GM21515 (cell line): ENCODE results near the gene MAOB.

Experiments used
- ATAC-seq: cut with Tn5 transposase; IDR thresholded peaks from one replicate; pipeline ENCODE4 v1.9.1; 2021; ENCODE audit not compliant: unreplicated experiment

The MAOB gene

DNA sequence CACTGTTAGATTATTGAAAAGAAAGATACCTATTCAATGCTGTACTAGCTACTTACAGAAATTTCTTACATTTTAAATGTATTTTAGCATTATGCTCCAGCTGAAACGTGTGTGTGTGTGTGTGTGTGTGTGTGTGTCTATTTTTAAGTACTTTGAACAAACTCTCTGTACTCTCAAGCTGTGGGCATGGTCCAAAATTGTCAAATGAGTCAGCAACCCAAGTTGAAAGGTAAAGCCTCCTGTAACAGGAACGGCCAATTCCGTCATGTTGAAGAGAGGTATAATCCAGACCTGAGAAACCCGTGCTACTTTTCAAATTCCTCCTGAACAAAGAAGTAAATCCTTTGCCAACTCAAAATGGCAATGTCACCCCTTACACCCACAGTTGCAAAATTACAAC lies 20.5 kb downstream of the MAOB start:
- no peak for ATAC-seq

DNA sequence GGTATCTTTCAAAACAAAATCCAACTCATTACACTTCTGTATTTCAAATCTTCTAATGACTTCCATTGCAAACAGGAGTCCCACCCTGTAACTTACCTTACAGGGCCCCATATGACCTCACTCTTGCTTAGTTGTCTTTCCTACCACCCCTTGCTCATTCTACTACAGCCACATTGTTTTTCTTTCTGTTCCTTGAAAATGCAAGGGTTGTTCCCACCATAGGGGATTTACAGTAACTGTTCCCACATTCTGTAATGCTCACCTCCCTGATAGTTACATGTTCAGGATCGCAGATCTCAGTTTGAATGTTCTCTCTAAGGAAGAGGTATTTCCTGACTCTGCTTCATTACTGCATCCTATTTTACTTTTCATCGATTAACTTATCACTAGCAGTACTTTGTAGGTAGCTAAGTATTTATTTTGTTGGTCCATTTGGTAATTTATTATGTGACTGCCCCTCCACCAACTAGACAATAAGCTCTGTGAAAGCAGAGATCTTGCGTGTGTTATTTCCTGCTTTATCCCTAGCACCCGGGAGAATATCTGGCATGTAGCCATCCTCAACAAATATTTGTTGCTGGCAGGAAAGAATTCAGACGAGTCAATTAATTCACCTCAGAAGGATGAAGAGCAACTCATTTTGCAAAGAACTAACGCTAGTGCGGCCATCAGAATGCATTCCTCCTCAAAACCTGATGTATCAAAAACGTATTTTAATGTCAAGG lies 21.4 kb downstream of the MAOB start:
- ATAC-seq = no peak

- no peak for ATAC-seq
Measured at GRCh38 chrX:43853225-43853828, 28.9 kb downstream of the MAOB start.

- ATAC-seq = no peak
Measured at GRCh38 chrX:43850629-43851028, 31.6 kb downstream of the MAOB start.

GRCh38 chrX:43849173-43849572 lies 33.1 kb downstream of the MAOB start:
- ATAC-seq = no peak

DNA sequence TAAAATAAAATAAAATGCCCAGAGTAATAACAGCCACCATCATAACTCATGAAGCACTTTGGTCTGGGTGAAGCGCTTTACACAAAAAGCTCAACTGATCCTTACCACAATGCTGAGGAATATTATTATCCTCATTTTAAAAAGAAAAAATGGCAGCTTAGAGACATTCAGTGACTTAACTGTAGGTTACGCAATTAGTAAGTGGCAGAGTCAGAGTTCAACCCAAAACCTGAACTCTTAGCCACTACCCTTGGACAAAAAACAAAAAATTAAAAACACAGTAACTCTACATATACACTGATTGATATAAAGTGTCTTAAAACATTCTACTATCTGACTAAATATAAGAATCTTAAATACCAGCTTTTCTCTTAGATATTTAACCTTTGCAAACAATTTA lies 34.9 kb downstream of the MAOB start:
- no peak for ATAC-seq

DNA sequence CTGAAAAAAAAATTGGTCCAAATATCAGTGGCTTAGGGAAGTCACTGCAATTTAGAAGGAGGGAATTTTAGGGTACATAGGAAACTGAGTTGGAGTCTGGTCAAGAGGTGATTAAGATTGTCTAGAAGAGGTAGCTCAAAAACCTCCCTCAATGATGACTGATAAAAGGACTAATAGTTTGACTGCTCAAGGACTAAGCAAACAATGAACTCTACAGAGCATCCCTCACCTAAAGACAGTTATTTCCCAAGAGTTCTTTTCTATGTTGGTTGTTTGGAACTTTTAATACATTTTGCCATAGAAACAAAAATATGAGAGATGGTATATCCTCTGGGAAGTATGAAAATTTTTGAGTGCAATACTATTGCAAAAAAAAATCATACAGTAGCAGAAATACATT lies 35.7 kb downstream of the MAOB start:
- no peak for ATAC-seq

DNA sequence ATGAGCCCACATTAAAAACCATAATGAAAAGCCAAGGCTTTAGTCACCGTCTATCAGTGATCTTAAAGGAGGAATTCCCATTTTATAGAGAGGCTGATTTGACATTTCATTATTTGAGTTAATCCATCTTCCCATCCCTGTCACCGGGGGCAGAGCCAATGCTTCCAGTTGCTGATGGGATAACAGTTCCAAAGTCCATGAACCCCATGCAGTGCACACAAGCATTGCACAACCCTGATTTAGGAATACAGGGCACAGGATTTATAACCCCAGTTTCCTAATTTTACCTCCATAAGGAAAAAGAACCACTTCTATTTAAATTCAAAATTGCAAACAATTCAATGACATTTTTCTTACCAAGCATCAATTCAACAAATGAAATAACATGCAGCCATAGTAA lies 36.5 kb downstream of the MAOB start:
- no peak for ATAC-seq

DNA sequence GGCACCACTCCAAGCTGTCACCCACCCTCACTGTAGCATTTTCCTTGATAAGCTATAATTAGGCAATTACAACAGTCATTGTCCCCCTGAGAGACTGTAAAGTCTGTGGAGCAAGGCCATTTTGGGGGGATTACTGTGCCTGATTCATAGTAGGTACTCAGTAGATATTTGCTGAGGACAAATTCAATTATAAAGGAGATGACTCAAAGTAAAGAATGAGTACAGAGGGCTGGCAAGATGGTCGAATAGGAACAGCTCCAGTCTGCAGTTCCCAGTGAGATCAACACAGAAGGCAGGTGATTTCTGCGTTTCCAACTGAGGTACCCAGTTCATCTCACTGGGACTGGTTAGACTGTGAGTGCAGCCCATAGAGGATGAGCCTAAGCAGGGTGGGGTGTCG lies 42.0 kb downstream of the MAOB start:
- no peak for ATAC-seq

GRCh38 chrX:43836435-43837184 lies 45.6 kb downstream of the MAOB start:
- ATAC-seq = no peak

DNA sequence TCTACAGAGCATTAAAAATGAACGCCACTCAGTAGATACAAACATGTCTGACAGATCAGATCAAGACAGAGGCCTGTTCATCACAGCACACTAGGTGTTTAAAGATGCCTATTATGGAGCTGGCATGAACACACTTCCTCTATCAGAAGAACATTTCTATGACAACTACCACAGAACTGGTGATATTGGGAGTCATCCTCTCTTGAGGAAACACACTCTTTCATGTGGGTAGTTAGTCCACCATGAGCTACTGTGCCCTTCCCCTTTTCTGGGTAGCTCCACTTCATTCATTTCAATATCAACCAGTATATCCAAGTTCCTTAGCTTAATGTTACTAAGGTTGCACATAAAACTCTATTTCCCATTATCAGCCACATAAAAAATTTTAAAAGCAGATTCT lies 46.7 kb downstream of the MAOB start:
- no peak for ATAC-seq

DNA sequence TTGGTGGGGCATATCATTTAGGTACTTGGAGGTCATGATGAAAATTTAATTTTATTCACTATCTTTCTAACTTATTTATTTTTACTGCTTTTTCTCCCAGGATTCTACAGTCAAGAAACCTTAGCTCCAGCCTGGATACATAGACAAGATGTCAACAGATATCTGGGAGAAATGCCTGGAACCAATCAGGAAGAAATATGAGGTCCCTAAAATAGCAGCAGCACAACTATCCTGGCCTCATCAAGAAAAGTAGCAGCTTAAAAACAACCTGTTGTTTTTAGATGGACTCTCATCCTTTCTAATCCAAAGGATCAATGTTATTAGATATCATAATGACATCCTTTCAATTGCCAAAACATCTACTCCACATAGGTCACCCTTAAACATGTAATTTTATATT lies 54.5 kb downstream of the MAOB start:
- ATAC-seq = no peak

DNA sequence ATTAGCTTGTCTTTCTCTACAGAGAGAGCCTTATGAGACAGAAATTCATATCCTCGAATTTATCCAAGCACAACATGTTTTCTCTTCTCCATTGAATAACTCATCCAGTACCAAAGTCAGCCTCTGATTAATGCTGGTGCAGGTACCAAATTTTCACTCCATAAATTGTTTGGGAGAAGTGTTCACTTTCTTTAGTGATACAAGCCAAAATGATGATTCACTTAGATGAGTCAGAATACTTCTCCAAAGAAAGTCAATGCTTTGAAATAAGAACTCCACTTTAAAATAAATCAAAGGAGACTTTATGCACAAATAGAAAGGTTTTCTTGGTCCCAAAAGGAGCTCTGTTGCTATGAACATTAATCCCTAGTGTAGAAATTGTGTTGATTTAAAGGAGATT lies 60.2 kb downstream of the MAOB start:
- no peak for ATAC-seq

- no peak for ATAC-seq
Measured at GRCh38 chrX:43817444-43817843, 64.8 kb downstream of the MAOB start.

DNA sequence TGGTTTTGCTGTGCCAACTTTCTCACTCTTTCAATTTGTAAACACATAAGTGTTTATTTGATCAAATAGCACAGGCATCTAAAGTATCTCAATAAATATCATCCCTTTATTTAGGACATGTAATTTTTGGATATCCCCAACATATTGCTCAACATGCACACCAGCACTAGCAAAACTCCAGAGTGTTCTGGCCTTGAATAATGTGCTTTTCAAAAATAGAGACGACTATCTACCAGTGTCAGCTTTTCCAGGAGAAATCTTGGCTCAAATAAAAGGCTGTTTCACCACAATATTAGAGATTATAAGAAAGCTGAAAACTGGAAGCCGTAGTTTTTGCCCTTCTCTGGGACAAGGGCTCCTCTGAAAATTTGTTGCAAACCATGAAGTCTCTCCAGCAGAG lies 67.0 kb downstream of the MAOB start:
- ATAC-seq = no peak

- no peak for ATAC-seq
Measured at GRCh38 chrX:43813898-43814297, 68.4 kb downstream of the MAOB start.

DNA sequence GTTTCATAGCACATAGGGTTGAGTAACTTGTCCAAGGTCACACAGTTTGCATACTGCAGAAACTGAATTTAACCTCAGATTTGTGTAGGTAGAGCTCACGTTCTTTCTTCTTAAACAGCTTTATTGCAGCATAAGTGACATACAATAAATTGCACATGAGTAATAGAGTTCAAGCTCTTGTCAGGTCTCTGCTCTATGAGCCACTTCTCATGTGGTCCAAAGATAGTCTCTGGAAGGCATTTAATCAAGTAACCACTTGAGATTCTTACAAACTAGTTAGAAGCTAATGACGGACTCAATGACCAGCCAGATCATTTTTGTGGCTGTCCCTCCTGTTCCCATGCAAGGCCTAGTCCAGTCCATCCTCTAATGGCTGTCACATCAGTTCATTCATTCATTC lies 68.9 kb downstream of the MAOB start:
- no peak for ATAC-seq

DNA sequence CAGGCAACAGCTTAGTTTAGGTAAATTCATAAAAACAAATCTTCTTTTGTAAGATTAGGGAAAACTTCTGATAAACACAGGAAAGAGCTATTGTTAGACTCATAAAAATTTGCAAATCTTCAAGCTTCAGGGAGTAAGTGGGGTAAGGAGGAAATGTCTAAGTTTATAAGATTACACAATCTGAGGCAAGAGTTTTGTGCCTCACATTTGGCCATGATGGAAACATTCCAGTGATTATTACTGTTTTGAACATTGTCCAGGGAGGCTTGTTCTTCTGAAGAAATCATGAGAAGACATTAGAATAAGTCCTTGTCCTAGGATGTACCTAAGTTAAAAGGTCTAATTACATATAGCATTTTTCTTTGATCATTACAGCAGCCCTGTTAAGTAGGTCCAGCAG lies 72.8 kb downstream of the MAOB start:
- no peak for ATAC-seq

- ATAC-seq = no peak
Measured at GRCh38 chrX:43808231-43808630, 74.0 kb downstream of the MAOB start.

- no peak for ATAC-seq
Measured at GRCh38 chrX:43805579-43805978, 76.7 kb downstream of the MAOB start.

- no peak for ATAC-seq
Measured at GRCh38 chrX:43804021-43804420, 78.2 kb downstream of the MAOB start.

- ATAC-seq = no peak
Measured at GRCh38 chrX:43785930-43786591, 96.2 kb downstream of the MAOB start.
